Chondrocyte (in vitro differentiated cells): Measurements from ENCODE around the gene IL12B. TPM values are rescaled to one million over a fixed set of nuclear protein-coding genes. Genes with fewer than 3 reads are reported as not detected.
"Not testable (repeated sequence)": the region's sequence is repeated elsewhere in the genome, so short reads cannot be mapped to it uniquely, and the experiment has no call there.

ENCODE experiments used
- DNase-seq: peaks from one replicate; pipeline ENCODE4 v3.0.0; 2021; ENCODE audit warnings: mixed read lengths, low spot score
- H3K27ac Mint-ChIP-seq: one replicate; pipeline ENCODE4 v1.8.0; 2021; ENCODE audit warnings: mild to moderate bottlenecking, moderate library complexity, mixed read lengths; ENCODE audit not compliant: unreplicated experiment
- H3K27me3 Mint-ChIP-seq: 2 replicates; pipeline ENCODE4 v1.8.0; 2021; ENCODE audit warnings: low read depth, mixed read lengths
- H3K36me3 Mint-ChIP-seq: 2 replicates; pipeline ENCODE4 v1.8.0; 2021; ENCODE audit warnings: low read depth, mixed read lengths
- H3K4me1 Mint-ChIP-seq: 2 replicates; pipeline ENCODE4 v1.8.0; 2021; ENCODE audit warnings: low read depth, mild to moderate bottlenecking, mixed read lengths
- H3K4me3 Mint-ChIP-seq: one replicate; pipeline ENCODE4 v1.8.0; 2021; ENCODE audit warnings: mild to moderate bottlenecking, moderate library complexity, mixed read lengths; ENCODE audit not compliant: unreplicated experiment
- H3K9me3 Mint-ChIP-seq: 2 replicates; pipeline ENCODE4 v1.8.0; 2021; ENCODE audit warnings: low read depth, mixed read lengths
- CTCF ChIP-seq: fragments of 200-600 bp; sonication (generic); IDR thresholded peaks from 2 replicates; pipeline ENCODE4 v1.5.0; 2021; ENCODE audit warnings: antibody characterized with exemption, mild to moderate bottlenecking, moderate library complexity
- total RNA-seq: library from RNA; stranded (reverse); gene quantifications from 3 replicates; pipeline ENCODE4 v1.2.1, GENCODE V29; 2021

Gene IL12B
- total RNA-seq, 1 donor from 2014 or later, result not detected

GRCh38 chr5:159353661-159354252, 23.5 kb upstream of the IL12B start:
- TF ChIP-seq CTCF, result no peak
- Mint-ChIP-seq H3K27me3 (peaks cover 36% of the 10 kb centered on the region), H3K4me1 (peaks cover 11% of the 10 kb centered on the region), H3K36me3 (no peaks in the 10 kb centered on the region), H3K27ac (no peak overlapping the region), H3K4me3 (no peak overlapping the region), H3K9me3 (no peaks in the 10 kb centered on the region)
- no peak for DNase-seq

GRCh38 chr5:159350644-159351043, 20.4 kb upstream of the IL12B start:
- not testable (repeated sequence) for H3K4me3 Mint-ChIP-seq
- peaks cover 30% of the 10 kb centered on the region for H3K27me3 Mint-ChIP-seq

GRCh38 chr5:159350216-159350615, 19.9 kb upstream of the IL12B start:
- H3K9me3 Mint-ChIP-seq, H3K4me1 Mint-ChIP-seq, H3K27ac Mint-ChIP-seq, DNase-seq, H3K4me3 Mint-ChIP-seq, H3K36me3 Mint-ChIP-seq: not testable (repeated sequence)
- H3K27me3 Mint-ChIP-seq, result peaks cover 33% of the 10 kb centered on the region

More at GRCh38 chr5:159350644-159351043, 20.4 kb upstream of the IL12B start:
- H3K9me3 Mint-ChIP-seq, H3K27ac Mint-ChIP-seq, DNase-seq, H3K4me1 Mint-ChIP-seq, H3K36me3 Mint-ChIP-seq: not testable (repeated sequence)

GRCh38 chr5:159345861-159346260, 15.6 kb upstream of the IL12B start:
- Mint-ChIP-seq H3K27ac (no peak overlapping the region), H3K9me3 (peaks cover 21% of the 10 kb centered on the region), H3K27me3 (peaks cover 28% of the 10 kb centered on the region), H3K4me1 (peaks cover 4% of the 10 kb centered on the region), H3K4me3 (no peak overlapping the region), H3K36me3 (peaks cover 4% of the 10 kb centered on the region)
- TF ChIP-seq CTCF, result no peak
- DNase-seq, result no peak

GRCh38 chr5:159345336-159345735, 15.0 kb upstream of the IL12B start:
- peaks cover 21% of the 10 kb centered on the region for H3K9me3 Mint-ChIP-seq
- H3K4me3 Mint-ChIP-seq, result no peak overlapping the region
- no peak for TF ChIP-seq CTCF
- peaks cover 27% of the 10 kb centered on the region for H3K27me3 Mint-ChIP-seq
- DNase-seq, result no peak
- peaks cover 4% of the 10 kb centered on the region for H3K4me1 Mint-ChIP-seq
- H3K36me3 Mint-ChIP-seq, result peaks cover 4% of the 10 kb centered on the region
- H3K27ac Mint-ChIP-seq, result no peak overlapping the region

- Mint-ChIP-seq H3K27me3 (peaks cover 15% of the 10 kb centered on the region), H3K27ac (no peak overlapping the region), H3K4me1 (peaks cover 4% of the 10 kb centered on the region), H3K36me3 (peaks cover 4% of the 10 kb centered on the region), H3K4me3 (no peak overlapping the region), H3K9me3 (peaks cover 21% of the 10 kb centered on the region)
- DNase-seq, result no peak
- no peak for TF ChIP-seq CTCF
Measured at GRCh38 chr5:159343295-159344094, 13.2 kb upstream of the IL12B start.
